ENCODE data around the gene GNL3. TPM values are rescaled to one million over a fixed set of nuclear protein-coding genes. Genes with fewer than 3 reads are reported as not detected.
A peak's percentile ranks its signal among the peaks of the same experiment; 100 is the strongest.

GNL3 gene
- total RNA-seq (100 to 1,000 TPM; 104 to 106 TPM), total RNA-seq (54.3 to 591 (median 149) reads per million in 172 experiments)
- polyA plus RNA-seq (2013, experiment 1 of 2), result 66.1 TPM
- 70.6 TPM for polyA plus RNA-seq (2013, experiment 2 of 2)

- no peaks in the 10 kb centered on the region for H3K9me3 ChIP-seq (ENCODE audit: control insufficient read depth in 1 of 2, insufficient read depth in 1 of 2, low read length in 2 of 2)
- peaks cover 46% of the 10 kb centered on the region for H3K36me3 ChIP-seq (ENCODE audit: insufficient read depth, low read length)
- no peaks in the 10 kb centered on the region for H3K27me3 ChIP-seq (ENCODE audit: control insufficient read depth in 1 of 2, insufficient read depth in 2 of 2, low read length in 2 of 2)
- intact Hi-C loops (cut with DNase I, micrococcal nuclease), result loop anchor here (2.0 to 10.0 kb wide), 6 partner anchors 19 to 1189 kb away; partner anchors contain the start of genes GLT8D1 (in 1 of the 2), GLYCTK (in 1 of the 2), SFMBT1 (in 1 of the 2) and UQCC5 (in 1 of the 2)
- POLR2A ChIA-PET, result interaction anchor here (0.6 to 2.2 kb wide), 6 partner anchors 20 to 150 kb away, joined by 3 to 13 read pairs (median 5); partner anchors contain the start of genes GLT8D1, NEK4, SPCS1 and UQCC5
- peaks cover 21% of the 10 kb centered on the region for H3K4me1 ChIP-seq (ENCODE audit: insufficient read depth, low read length)
- H3K27ac Mint-ChIP-seq, result peak within 1 kb of the TSS; percentile 97
- peaks cover 78% of the 10 kb centered on the region for H3K36me3 Mint-ChIP-seq (ENCODE audit: low read depth)
- peak within 1 kb of the TSS; percentile 85 to 93 for H3K27ac ChIP-seq (ENCODE audit: low read depth in 1 of 2, low read length in 2 of 2)
- no peaks in the 10 kb centered on the region for H3K27me3 Mint-ChIP-seq
- H3K4me1 Mint-ChIP-seq (ENCODE audit: low read depth), result peaks cover 57% of the 10 kb centered on the region
- peak within 1 kb of the TSS; percentile 100 for H3K4me3 Mint-ChIP-seq
- no peak for TF ChIP-seq CTCF (IDR thresholded peaks at IDR 0.05)
- peak within 1 kb of the TSS; percentile 81 for H3K4me3 ChIP-seq (ENCODE audit: low read length)
- ATAC-seq (ENCODE audit: poor library complexity), result peak; percentile 85
- H3K9me3 Mint-ChIP-seq, result no peaks in the 10 kb centered on the region
- DNase-seq, result peak; percentile 84 to 98 (median 89)
- CTCF ChIA-PET, result interaction anchor here (0.5 kb wide), 1 partner anchor 207 kb away, joined by 3 read pairs; no protein-coding TSS in a partner anchor
Observed at GRCh38 chr3:52685709-52686691, at the start of gene GNL3, which contains the start of gene PBRM1. TSS of gene GNL3 (plus strand) at chr3:52686032. CDS start at chr3:52686093, 61 bp downstream. TSS of gene PBRM1 (minus strand) at chr3:52685913.

- peak in 1 of 14 experiments; percentile 39 for DNase-seq
- Mint-ChIP-seq H3K27ac (no peak overlapping the region), H3K27me3 (no peaks in the 10 kb centered on the region), H3K9me3 (no peaks in the 10 kb centered on the region), H3K4me3 (no peak overlapping the region), H3K36me3 (ENCODE audit: low read depth) (peaks cover 70% of the 10 kb centered on the region), H3K4me1 (ENCODE audit: low read depth) (no peaks in the 10 kb centered on the region)
- Histone ChIP-seq H3K4me1 (ENCODE audit: insufficient read depth, low read length) (no peaks in the 10 kb centered on the region), H3K27ac (ENCODE audit: low read depth in 1 of 2, low read length in 2 of 2) (no peak overlapping the region), H3K27me3 (ENCODE audit: control insufficient read depth in 1 of 2, insufficient read depth in 2 of 2, low read length in 2 of 2) (no peaks in the 10 kb centered on the region), H3K36me3 (ENCODE audit: insufficient read depth, low read length) (peaks cover 66% of the 10 kb centered on the region), H3K9me3 (ENCODE audit: control insufficient read depth in 1 of 2, insufficient read depth in 1 of 2, low read length in 2 of 2) (no peaks in the 10 kb centered on the region), H3K4me3 (ENCODE audit: low read length) (no peak overlapping the region)
- TF ChIP-seq CTCF (IDR thresholded peaks at IDR 0.05), result no peak
- ChIA-PET CTCF (no interaction called here), POLR2A (no interaction called here)
- peak; percentile 17 for ATAC-seq (ENCODE audit: poor library complexity)
- intact Hi-C loops (cut with DNase I, micrococcal nuclease), result no loop called here
Observed at GRCh38 chr3:52636673-52637072, 49.2 kb upstream of the GNL3 start.

GRCh38 chr3:52645549-52645948 lies 40.3 kb upstream of the GNL3 start:
- ChIA-PET POLR2A (no interaction called here), CTCF (no interaction called here)

More at GRCh38 chr3:52645549-52645948, 40.3 kb upstream of the GNL3 start:
- Mint-ChIP-seq H3K27me3 (no peaks in the 10 kb centered on the region), H3K4me3 (no peak overlapping the region), H3K36me3 (ENCODE audit: low read depth) (peaks cover 88% of the 10 kb centered on the region), H3K9me3 (no peaks in the 10 kb centered on the region), H3K27ac (no peak overlapping the region), H3K4me1 (ENCODE audit: low read depth) (no peaks in the 10 kb centered on the region)
- Histone ChIP-seq H3K4me1 (ENCODE audit: insufficient read depth, low read length) (no peaks in the 10 kb centered on the region), H3K27me3 (ENCODE audit: control insufficient read depth in 1 of 2, insufficient read depth in 2 of 2, low read length in 2 of 2) (no peaks in the 10 kb centered on the region), H3K27ac (ENCODE audit: low read depth in 1 of 2, low read length in 2 of 2) (no peak overlapping the region), H3K4me3 (ENCODE audit: low read length) (no peak overlapping the region), H3K9me3 (ENCODE audit: control insufficient read depth in 1 of 2, insufficient read depth in 1 of 2, low read length in 2 of 2) (no peaks in the 10 kb centered on the region), H3K36me3 (ENCODE audit: insufficient read depth, low read length) (peaks cover 76% of the 10 kb centered on the region)
- ATAC-seq (ENCODE audit: poor library complexity) (no peak), DNase-seq (no peak)
- TF ChIP-seq CTCF (IDR thresholded peaks at IDR 0.05), result no peak
- intact Hi-C loops (cut with DNase I, micrococcal nuclease), result no loop called here
